Ascending aorta (tissue), 2 donors: Measurements from ENCODE around the gene RASGRP3. TPM values are rescaled to one million over a fixed set of nuclear protein-coding genes. Genes with fewer than 3 reads are reported as not detected.

Experiments
- DNase-seq, 2 donors: peaks; one replicate each; pipeline ENCODE4 v3.0.0-alpha.2; 2019; ENCODE audit warnings: low spot score in 2 of 2
- H3K27ac ChIP-seq, 2 donors: fragments of 200-600 bp; sonication (generic); one replicate each; pipeline ENCODE4 v1.5.1; 2016 to 2017; ENCODE audit warnings: mild to moderate bottlenecking in 1 of 2
- H3K27me3 ChIP-seq: fragments of 200-600 bp; sonication (generic); one replicate; pipeline ENCODE4 v1.5.1; 2017
- H3K36me3 ChIP-seq, 2 donors: fragments of 200-600 bp; sonication (generic); one replicate each; pipeline ENCODE4 v1.5.1; 2016
- H3K4me1 ChIP-seq, 2 donors: fragments of 200-600 bp; sonication (generic); one replicate each; pipeline ENCODE4 v1.5.1; 2016 to 2017; ENCODE audit warnings: mild to moderate bottlenecking in 1 of 2
- H3K4me3 ChIP-seq, 2 donors: fragments of 200-600 bp; sonication (generic); one replicate each; pipeline ENCODE4 v1.5.1; 2016 to 2017; ENCODE audit warnings: mild to moderate bottlenecking in 1 of 2
- H3K9me3 ChIP-seq, 2 donors: fragments of 200-600 bp; sonication (generic); one replicate each; pipeline ENCODE4 v1.5.1; 2016
- intact Hi-C: fragments of 100-400 bp; cut with DNase I; formaldehyde crosslinking; loops from one replicate; pipeline ENCODE4 v1.15.1; 2023
- total RNA-seq: library from RNA; depleted of rRNA; stranded (reverse); fragments of >200 nt; gene quantifications from one replicate; pipeline ENCODE4 v1.1.0, GENCODE V29; 2016
- TF ChIP-seq, protein P1 (sequence below), 3 experiments: fragments of 200-600 bp in 2 of 3; fragments of 450-650 bp in 1 of 3; sonication (generic) in 2 of 3; IDR thresholded peaks; one replicate each; pipeline ENCODE4 v1.5.1; 2016 to 2019; ENCODE audit warnings: antibody characterized with exemption in 3 of 3, mild to moderate bottlenecking in 1 of 3, moderate library complexity in 1 of 3

RASGRP3 gene
- total RNA-seq, 1 donor from 2014 or later: 1.6 TPM

DNA sequence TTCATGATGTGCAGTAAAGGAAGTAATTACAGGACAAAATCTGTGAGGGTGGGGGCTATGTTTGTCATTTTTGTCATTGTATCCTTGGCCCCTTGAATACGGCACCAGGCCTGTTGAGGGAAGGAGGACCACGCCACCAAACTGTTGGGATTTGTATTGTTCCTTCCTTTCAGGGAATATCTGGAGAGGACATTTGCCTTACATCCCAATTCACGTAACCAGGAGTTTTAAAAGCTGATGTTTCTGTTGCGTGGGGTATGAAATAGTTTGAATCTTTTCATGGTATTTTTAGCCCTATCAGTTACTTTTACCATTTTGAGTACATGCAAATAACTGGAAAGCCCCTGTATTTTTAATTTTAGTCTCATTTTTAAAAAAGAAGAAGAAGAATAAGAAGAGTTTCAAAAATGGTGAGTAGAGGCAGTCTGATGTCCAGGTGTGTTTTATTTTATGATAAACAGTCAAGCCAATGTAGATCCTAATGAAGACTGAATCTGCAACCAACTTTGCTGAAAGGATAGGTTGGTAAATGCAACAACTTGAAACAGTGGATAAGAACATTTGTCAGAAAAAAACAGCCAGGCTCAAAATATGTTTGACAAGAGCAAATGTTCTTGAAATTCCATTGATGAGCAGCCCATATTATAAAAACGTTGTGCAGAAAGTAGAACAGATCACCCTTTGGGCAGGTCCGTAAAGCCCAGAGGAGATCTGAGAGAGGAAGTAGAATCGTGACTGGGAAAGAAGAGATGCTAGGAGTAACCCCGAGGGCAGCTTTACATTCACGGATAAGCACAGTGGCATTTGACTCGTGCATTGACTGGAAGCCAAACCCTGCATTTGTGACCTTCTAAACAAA is 54.5 kb downstream of the RASGRP3 start:
- Histone ChIP-seq H3K27ac (no peak overlapping the region), H3K4me3 (no peak overlapping the region), H3K4me1 (no peaks in the 10 kb centered on the region), H3K27me3 (no peaks in the 10 kb centered on the region), H3K9me3 (no peaks in the 10 kb centered on the region), H3K36me3 (no peaks in the 10 kb centered on the region)
- intact Hi-C loops: no loop called here
- TF ChIP-seq, protein P1, sequence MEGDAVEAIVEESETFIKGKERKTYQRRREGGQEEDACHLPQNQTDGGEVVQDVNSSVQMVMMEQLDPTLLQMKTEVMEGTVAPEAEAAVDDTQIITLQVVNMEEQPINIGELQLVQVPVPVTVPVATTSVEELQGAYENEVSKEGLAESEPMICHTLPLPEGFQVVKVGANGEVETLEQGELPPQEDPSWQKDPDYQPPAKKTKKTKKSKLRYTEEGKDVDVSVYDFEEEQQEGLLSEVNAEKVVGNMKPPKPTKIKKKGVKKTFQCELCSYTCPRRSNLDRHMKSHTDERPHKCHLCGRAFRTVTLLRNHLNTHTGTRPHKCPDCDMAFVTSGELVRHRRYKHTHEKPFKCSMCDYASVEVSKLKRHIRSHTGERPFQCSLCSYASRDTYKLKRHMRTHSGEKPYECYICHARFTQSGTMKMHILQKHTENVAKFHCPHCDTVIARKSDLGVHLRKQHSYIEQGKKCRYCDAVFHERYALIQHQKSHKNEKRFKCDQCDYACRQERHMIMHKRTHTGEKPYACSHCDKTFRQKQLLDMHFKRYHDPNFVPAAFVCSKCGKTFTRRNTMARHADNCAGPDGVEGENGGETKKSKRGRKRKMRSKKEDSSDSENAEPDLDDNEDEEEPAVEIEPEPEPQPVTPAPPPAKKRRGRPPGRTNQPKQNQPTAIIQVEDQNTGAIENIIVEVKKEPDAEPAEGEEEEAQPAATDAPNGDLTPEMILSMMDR (IDR thresholded peaks at IDR 0.05): no peak
- DNase-seq: no peak

DNA sequence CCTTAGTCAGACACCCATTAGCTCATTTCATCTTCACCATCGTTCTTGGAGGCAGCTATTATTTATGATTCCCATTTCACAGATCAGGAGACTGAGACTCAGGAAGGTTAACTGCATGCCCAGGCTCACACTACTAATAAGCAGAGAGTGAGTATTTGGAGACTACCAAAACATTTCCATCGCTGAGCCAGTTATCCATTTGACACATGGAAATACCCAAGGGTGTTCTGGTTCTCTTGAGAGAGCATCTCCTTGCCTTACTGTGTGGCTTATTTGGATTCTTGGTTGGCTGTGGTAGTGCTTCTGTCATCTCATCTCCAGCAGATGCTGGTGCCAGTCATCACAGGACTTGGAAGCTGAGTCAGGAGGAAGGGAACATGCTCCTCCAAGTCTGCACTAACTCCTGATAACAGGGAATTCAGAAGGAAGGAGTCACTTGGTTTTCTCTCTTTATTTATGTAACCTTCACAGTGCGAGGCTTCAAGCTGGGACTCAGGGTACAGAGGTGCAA is 55.2 kb downstream of the RASGRP3 start:
- no peaks in the 10 kb centered on the region for H3K36me3 ChIP-seq
- H3K27ac ChIP-seq: no peak overlapping the region
- DNase-seq: no peak
- no peaks in the 10 kb centered on the region for H3K9me3 ChIP-seq
- intact Hi-C loops: no loop called here
- TF ChIP-seq, protein P1 (IDR thresholded peaks at IDR 0.05): no peak
- no peak overlapping the region for H3K4me3 ChIP-seq
- no peaks in the 10 kb centered on the region for H3K27me3 ChIP-seq
- H3K4me1 ChIP-seq: no peaks in the 10 kb centered on the region

DNA sequence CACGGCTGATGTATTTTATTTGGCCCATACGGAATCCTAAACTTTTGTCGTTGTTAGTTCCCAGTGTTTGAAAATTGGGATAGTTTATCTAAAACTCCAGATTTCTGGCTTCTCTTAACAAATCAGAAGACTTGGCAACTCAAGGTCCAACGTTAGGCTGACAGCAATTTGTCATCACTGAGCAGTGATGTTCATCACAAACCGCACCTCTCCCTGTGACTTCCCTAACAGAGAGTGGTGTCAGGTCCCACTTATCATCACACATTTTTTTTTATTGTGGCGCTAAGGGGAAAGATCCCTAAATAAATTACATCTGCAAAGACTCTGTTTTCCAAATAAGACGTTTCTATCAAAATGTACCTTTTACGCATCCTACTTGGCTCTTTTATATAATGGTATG is 55.7 kb downstream of the RASGRP3 start:
- TF ChIP-seq, protein P1 (IDR thresholded peaks at IDR 0.05): no peak
- no peak overlapping the region for H3K4me3 ChIP-seq
- intact Hi-C loops: no loop called here
- H3K4me1 ChIP-seq: no peaks in the 10 kb centered on the region
- H3K36me3 ChIP-seq: no peaks in the 10 kb centered on the region
- H3K27me3 ChIP-seq: no peaks in the 10 kb centered on the region
- H3K27ac ChIP-seq: no peak overlapping the region
- no peak for DNase-seq
- no peaks in the 10 kb centered on the region for H3K9me3 ChIP-seq

DNA sequence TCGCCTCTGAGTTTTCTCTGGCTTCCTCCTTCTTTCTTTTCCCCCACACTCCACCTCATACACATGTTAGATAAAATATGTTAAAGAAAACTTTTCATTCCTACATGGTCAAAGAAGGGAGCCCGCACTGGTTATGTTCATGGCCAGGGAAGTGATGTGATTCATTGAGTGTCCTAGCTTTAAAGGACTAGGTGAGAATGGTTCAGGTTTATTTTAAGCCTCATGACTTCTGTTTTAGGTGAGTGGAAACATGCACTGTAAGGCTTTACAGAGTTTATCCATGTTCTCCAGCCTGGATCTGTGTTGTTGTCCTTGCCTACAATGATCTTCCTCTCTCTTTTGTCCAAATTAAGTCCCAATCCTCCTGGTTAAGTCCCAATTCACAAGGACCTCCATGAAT is 56.5 kb downstream of the RASGRP3 start:
- Histone ChIP-seq H3K27ac (no peak overlapping the region), H3K4me3 (no peak overlapping the region), H3K27me3 (no peaks in the 10 kb centered on the region), H3K36me3 (no peaks in the 10 kb centered on the region), H3K4me1 (no peaks in the 10 kb centered on the region), H3K9me3 (no peaks in the 10 kb centered on the region)
- TF ChIP-seq, protein P1 (IDR thresholded peaks at IDR 0.05): no peak
- intact Hi-C loops: no loop called here
- no peak for DNase-seq

DNA sequence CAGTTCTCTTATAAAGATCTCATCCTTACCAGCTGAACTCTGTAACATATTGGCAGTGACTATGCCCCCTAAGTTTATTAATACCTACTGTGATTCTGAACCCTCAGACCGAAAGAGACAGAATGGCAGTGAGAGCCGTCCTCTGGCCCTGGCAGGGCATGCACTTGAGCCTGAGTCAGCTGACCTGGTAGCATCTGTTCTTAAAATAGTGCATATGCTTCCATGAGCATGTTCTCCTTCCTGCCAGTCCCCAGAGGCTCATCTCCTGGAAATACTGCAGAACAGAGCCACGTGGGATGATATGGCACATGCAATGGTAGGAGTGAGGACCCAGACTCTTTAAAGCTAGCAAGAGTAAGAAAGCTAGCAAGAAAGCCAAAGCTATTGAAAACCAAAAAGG is 59.0 kb downstream of the RASGRP3 start:
- no peak overlapping the region for H3K4me3 ChIP-seq
- no peaks in the 10 kb centered on the region for H3K27me3 ChIP-seq
- TF ChIP-seq, protein P1 (IDR thresholded peaks at IDR 0.05): no peak
- no peak for DNase-seq
- no peak overlapping the region for H3K27ac ChIP-seq
- H3K9me3 ChIP-seq: no peaks in the 10 kb centered on the region
- no peaks in the 10 kb centered on the region for H3K4me1 ChIP-seq
- no peaks in the 10 kb centered on the region for H3K36me3 ChIP-seq
- intact Hi-C loops: no loop called here
